Kidney epithelial cell (primary cell): Measurements from ENCODE around the gene TNFAIP8L3. TPM values are rescaled to one million over a fixed set of nuclear protein-coding genes. Genes with fewer than 3 reads are reported as not detected.
"Not testable (repeated sequence)": the region's sequence is repeated elsewhere in the genome, so short reads cannot be mapped to it uniquely, and the experiment has no call there.

Source experiments
- DNase-seq: peaks from one replicate; pipeline ENCODE4 v3.0.0-alpha.2; 2010; ENCODE audit warnings: low read depth
- H3K27me3 ChIP-seq: 2 replicates; pipeline ENCODE4 v1.6.0; 2011; ENCODE audit warnings: low read length; ENCODE audit not compliant: control insufficient read depth, insufficient read depth
- H3K36me3 ChIP-seq: 2 replicates; pipeline ENCODE4 v1.5.1; 2011; ENCODE audit warnings: low read length; ENCODE audit not compliant: control insufficient read depth, insufficient read depth
- H3K4me3 ChIP-seq: 2 replicates; pipeline ENCODE4 v1.5.1; 2011; ENCODE audit warnings: low read depth, mild to moderate bottlenecking, control low read depth, low read length
- CTCF ChIP-seq: IDR thresholded peaks from 2 replicates; pipeline ENCODE4 v1.5.1; 2011; ENCODE audit warnings: mild to moderate bottlenecking, moderate library complexity, low read length, control low read depth, inconsistent platforms; ENCODE audit not compliant: insufficient read depth, poor library complexity, severe bottlenecking
- total RNA-seq: library from RNA; depleted of rRNA; stranded (reverse); fragments of >200 nt; gene quantifications from 2 replicates; pipeline ENCODE4 v1.2.3, GENCODE V29; 2015

TNFAIP8L3 gene
- 0.89 and 0.92 TPM in 2 replicates for total RNA-seq

GRCh38 chr15:51094606-51095569 lies at the start of gene TNFAIP8L3:
Gene TNFAIP8L3, minus strand, starts transcription at chr15:51094906. Its CDS starts 311 bp downstream, at chr15:51094595.
- H3K4me3 ChIP-seq, result peak within 1 kb of the TSS; percentile 39
- H3K27me3 ChIP-seq, result peaks cover 39% of the 10 kb centered on the region
- no peak for DNase-seq
- no peak for TF ChIP-seq CTCF
- H3K36me3 ChIP-seq, result no peaks in the 10 kb centered on the region

GRCh38 chr15:51144021-51144532 lies 49.4 kb upstream of the TNFAIP8L3 start:
- TF ChIP-seq CTCF, result no peak
- DNase-seq, result no peak
- no peaks in the 10 kb centered on the region for H3K27me3 ChIP-seq
- H3K4me3 ChIP-seq, result no peak overlapping the region
- no peaks in the 10 kb centered on the region for H3K36me3 ChIP-seq

- not testable (repeated sequence) for H3K36me3 ChIP-seq, H3K27me3 ChIP-seq, H3K4me3 ChIP-seq, DNase-seq
These were observed 45.6 kb upstream of the TNFAIP8L3 start for GRCh38 chr15:51140347-51140746.

GRCh38 chr15:51139091-51139490 lies 44.4 kb upstream of the TNFAIP8L3 start:
- no peak for TF ChIP-seq CTCF
- H3K36me3 ChIP-seq, result no peaks in the 10 kb centered on the region
- H3K27me3 ChIP-seq, result no peaks in the 10 kb centered on the region
- H3K4me3 ChIP-seq, result no peak overlapping the region
- DNase-seq, result no peak

- Histone ChIP-seq H3K4me3 (no peak overlapping the region), H3K27me3 (no peaks in the 10 kb centered on the region), H3K36me3 (no peaks in the 10 kb centered on the region)
- TF ChIP-seq CTCF, result no peak
- DNase-seq, result no peak
These were observed 43.2 kb upstream of the TNFAIP8L3 start for GRCh38 chr15:51137880-51138430.

- no peak overlapping the region for H3K4me3 ChIP-seq
- no peaks in the 10 kb centered on the region for H3K36me3 ChIP-seq
- no peaks in the 10 kb centered on the region for H3K27me3 ChIP-seq
- TF ChIP-seq CTCF, result no peak
- DNase-seq, result no peak
These were observed 42.3 kb upstream of the TNFAIP8L3 start for GRCh38 chr15:51137024-51137423.
